Measurements from ENCODE around the gene SDE2.
"Not testable (repeated sequence)": the region's sequence is repeated elsewhere in the genome, so short reads cannot be mapped to it uniquely, and the experiment has no call there.

The SDE2 gene

DNA sequence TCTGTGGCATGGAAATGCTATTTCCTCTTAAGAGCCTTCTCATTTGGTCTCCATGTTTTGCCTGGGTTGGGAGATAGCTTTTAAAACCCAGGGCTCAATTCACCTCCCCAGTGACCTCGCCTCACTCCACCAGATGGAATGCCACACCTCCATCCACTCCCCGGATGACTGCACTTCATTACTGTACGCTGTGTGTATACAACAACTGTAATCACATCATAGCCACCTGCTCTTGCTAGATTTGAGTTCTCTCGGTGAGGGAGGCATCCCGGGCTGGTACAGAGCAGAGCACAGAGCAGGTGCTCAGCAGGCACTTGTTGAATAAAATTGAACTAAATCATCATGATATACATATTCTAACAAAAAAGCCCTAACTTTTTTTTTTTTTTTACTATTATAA lies 26.0 kb downstream of the SDE2 start:
- no peak for DNase-seq

DNA sequence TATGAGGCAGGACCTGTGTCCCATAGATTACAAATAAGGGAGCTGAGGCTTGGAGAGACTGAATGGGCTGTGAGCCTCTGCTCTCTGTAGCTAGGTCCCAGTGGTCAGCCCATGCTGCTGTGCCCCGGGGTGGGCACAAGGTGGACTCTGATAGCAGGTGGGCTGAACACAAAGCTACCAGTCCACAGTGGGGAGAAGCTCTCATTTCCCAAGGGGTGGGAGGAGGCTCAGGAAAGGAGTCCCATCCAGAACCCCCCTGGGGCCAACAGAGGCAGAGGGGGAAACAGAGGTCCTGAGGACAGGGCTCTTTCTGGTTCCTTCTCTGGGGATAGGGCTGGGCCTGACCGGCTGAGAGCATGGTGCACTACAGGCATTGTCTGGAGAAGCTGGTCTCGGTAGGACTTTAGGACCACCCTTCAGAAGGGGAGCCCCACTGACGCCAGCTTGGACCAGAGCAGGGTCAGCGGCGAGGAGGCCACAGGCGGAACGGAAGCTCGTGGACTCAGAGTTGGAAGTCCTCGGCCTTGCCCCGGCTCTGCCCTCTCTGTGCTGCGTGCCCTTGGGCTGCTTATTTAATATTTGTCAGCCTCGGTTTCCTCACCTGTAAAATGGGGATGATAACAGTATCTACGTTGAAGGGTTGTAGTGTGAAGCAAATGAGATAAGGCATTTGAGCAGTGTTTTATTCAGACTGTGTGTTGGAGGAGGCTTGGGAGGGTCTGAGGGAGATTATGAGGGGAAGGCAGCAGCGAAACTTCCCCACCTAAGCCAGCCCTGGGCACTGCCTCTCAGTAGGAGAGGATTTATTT lies 26.6 kb downstream of the SDE2 start:
- DNase-seq, result no peak

DNA sequence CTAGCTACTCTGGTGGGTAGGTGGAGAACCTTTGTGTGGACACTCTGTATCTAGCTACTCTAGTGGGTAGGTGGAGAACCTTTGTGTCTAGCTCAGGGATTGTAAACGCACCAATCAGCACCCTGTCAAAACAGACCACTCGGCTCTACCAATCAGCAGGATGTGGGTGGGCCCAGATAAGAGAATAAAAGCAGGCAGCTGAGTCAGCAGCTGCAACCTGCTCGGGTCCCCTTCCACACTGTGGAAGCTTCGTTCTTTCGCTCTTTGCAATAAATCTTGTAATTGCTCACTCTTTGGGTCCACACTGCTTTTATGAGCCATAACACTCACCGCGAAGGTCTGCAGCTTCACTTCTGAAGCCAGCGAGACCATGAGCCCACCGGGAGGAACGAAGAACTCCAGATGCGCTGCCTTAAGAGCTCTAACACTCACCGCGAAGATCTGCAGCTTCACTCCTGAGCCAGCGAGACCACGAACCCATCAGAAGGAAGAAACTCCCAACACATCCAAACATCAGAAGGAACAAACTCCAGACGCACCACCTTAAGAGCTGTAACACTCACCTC lies 28.5 kb downstream of the SDE2 start:
- not testable (repeated sequence) for DNase-seq

DNA sequence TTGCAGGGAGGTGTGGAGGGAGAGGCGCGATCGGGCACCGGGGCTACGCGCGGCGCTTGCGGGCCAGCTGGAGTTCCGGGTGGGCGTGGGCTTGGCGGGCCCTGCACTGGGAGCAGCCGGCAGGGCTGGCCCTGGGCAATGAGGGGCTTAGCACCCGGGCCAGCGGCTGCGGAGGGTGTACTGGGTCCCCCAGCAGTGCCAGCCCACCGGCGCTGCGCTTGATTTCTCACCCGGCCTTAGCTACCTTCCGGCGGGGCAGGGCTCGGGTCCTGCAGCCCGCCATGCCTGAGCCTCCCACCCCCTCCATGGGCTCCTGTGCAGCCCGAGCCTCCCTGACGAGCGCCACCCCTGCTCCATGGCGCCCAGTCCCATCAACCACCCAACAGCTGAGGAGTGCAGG lies 29.4 kb downstream of the SDE2 start:
- not testable (repeated sequence) for DNase-seq

DNA sequence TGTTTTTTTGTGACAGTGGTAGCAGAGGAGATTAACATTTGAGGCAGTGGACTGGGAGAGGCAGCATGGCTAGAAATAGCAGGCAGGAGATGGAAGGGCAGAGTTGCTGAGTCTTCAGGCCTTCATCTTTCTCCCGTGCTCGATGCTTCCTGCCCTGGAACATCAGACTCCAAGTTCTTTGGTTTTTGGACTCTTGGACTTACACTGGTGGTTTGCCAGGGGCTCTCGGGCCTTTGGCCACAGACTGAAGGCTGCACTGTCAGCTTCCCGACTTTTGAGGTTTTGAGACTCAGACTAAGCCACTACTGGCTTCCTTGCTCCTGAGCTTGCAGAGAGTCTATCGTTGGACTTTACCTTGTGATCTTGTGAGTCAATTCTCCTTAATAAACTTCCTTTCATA lies 33.9 kb downstream of the SDE2 start:
- DNase-seq, result no peak

DNA sequence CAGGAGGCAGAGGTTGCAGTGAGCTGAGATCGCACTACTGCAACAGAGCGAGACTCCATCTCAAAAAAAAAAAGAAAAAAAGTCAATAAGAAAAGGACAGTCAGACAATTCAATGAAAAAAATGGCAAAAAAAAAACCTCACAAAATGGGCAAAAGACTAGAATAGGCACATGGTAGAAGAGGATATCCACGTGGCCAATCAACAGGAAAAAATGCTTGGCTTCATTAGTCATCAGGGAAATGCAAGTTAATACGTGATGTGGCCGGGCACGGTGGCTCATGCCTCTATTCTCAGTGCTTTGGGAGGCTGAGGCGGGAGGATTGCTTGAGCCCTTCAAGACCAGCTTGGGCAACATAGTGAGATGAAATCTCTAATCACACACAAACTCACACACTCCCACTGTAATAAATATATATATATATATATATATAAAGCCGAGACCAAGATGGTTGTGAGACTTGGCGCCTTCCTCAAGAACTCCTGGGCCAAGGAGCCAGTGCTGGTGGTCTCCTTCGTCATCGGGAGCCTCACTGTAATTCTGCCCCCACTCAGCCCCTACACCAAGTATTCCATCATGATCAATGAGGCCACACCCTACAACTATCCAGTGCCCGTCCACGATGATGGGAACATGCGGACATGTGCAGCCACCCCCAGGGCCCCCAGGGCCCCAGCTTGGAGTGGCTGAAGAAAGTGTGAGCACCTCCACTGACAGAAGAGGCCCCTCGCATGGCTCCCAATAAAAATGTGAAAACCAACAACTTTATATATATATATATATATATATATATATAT lies 35.2 kb downstream of the SDE2 start:
- no peak for DNase-seq

DNA sequence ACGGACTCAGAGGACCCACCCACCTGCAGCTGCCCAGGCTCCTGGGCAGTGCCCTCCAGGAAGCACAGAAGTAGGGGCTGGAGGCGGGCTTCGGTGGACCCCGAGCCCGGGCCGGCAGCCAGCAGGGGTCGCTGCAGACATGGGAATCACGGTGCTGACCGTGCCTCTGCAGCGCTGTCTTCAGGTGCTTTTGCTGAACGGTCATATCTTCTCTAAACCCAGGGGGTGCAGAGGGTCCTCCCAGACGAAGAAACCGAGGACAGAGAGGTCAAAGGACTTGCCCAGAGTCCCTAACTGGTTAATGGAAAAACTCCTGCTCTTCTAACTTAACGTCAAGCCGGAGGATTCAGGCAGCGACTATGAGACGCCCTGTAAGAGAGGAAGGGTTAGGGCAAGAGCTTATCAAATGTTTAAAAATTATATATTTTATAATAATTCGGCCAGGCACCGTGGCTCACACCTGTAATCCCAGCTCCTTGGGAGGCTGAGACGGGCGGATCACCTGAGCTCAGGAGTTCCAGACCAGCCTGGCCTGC lies 36.6 kb downstream of the SDE2 start:
- DNase-seq, result peak; percentile 22

DNA sequence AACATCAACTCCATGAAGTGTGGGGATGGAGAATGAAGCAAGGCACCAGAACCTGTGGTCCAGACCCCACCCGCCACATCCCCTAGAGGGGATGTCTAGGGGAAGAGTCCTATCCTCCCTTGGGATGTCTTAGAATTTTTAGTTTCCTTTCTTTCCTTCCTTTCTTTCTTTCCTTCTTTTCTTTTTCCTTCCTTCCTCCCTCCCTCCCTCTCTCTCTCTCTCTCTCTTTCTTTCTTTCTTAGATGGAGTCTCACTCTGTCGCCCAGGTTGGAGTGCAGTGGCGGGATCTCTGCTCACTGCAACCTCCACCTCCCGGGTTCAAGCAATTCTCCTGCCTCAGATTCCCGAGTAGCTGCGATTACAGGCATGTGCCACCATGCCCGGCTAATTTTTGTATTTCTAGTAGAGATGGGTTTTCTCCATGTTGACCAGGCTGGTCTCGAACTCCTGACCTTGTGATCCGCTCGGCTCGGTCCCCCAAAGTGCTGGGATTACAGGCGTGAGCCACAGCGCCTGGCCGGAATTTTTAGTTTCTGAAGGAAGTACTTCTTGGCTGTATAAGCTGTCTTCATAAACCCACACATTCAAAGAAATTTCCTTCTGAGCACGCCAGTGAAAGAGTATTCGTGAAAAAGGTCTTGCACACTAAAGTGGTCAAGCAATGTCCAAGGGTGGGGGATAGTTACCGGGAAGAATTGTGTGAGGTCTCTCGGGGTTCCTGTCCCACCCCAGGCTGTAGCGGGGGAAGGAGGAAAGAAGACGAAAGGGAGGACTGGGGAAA lies 37.3 kb downstream of the SDE2 start:
- no peak for DNase-seq

DNA sequence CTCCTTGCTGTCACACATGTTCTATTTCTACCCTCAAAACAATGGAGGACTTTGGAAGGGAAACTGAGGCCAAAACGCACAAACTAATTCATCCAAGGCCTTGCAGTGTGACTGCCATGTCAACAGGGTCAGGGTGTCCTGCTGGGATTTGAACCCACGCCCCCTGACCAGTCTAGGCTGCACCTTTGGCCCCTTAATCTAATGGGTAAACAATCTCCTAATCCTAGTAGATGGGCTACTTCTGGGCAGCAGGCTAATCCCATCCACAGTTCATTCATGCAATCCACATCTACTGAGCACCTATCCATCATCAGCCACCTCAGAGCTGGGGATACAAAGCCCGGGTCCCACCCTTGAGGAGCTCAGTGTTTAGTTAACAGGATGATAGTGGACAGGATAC lies 41.1 kb downstream of the SDE2 start:
- DNase-seq, result no peak

DNA sequence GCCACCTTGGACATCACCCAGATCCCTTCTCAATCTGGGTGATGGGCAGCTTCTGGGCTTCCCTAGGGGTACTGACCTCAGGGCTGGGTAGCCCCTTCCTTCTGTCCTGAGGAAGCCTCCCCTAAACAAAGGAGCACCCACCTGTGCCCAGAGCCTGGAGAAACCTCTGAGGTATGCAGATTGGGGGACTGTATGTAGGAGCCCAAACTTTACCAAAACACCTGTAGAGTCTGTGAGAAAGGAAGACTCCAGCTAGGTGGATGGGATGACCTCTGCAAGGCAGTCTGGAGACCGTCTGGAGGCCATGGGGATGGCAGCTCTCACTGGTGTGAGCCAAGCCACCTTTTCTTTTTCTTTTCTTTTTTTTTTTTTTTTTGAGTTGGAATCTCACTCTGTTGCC lies 44.4 kb downstream of the SDE2 start:
- DNase-seq, result no peak

DNA sequence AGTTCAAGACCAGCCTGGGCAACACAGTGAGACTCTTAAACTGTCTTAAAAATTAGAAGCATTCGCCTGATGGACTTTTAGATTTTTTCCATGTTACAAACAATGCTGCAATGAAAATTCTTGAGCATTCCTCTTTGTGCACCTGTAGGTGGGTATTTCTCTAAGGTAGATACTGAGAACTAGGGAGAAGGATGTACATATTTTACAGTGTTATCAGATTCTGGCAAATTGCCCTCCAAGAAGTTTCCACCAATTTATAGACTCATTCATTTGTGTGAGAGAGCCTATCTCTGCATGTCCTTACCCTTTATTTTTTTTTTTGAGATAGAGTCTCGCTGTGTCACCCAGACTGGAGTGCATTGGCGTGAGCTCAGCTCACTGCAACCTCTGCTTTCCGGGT lies 45.8 kb downstream of the SDE2 start:
- no peak for DNase-seq

DNA sequence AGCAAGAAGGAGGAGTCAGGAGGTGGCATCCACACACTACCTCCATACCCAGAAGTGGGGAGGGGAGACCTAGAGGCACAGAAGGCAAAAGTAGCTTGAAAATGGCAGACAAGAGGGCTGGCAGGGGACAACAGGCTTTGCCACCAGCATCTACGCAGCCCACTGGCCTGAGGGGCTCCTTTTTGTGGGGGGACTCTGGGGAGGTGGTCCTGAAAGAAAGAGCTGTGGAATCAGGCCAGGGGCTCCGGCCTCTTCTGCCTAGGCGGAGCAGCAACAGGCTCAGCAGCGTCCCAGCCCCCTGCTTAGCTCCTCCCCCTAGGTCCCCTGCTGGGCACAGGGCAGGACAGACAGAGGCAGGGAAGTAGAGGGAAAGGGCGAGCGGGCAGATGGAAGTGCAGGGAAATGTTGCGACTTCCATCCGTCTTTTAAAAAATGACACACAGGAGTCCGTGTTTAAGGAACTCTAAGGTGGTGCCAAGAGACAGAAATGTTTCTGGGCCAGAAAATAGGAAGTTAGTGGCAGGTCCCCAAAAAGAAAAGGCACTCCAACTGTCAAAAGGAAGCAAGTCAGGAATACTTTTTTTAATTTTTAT lies 48.1 kb downstream of the SDE2 start:
- DNase-seq, result no peak

DNA sequence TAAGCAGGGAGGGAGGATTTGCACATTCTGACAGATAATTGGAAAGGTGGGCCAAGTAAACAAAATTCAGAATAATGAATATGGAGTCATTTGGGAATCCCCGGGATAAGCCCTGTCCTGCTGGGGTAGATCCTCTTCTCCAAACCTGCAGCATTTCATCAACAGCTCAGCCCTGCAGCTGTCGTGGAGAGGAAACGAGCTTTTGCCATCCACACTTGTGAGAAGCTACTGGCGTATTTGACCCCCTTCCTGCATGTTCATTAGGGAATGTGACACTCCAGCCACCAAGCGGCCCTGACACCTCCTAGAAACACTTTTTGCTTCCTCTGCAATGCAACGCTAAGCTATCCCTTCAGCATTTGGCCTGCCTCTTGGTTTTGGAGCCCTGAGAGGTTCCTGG lies 50.1 kb downstream of the SDE2 start:
- DNase-seq, result no peak

DNA sequence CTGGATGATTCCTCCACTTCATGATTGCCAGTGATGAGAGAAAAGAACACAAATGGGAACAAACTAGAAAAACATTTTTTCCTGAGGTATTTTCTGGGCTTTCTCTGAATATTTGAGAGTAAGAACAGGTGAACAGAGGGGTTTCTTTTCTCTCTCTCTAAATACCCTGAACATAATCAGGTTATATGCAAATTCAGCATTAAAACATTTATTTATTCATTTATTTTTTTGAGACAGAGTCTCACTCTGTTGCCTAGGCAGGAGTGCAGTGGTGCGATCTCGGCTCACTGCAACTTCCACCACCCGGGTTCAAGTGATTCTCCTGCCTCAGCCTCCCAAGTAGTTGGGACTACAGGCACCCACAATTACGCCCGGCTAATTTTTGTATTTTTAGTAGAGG lies 52.3 kb downstream of the SDE2 start:
- no peak for DNase-seq

DNA sequence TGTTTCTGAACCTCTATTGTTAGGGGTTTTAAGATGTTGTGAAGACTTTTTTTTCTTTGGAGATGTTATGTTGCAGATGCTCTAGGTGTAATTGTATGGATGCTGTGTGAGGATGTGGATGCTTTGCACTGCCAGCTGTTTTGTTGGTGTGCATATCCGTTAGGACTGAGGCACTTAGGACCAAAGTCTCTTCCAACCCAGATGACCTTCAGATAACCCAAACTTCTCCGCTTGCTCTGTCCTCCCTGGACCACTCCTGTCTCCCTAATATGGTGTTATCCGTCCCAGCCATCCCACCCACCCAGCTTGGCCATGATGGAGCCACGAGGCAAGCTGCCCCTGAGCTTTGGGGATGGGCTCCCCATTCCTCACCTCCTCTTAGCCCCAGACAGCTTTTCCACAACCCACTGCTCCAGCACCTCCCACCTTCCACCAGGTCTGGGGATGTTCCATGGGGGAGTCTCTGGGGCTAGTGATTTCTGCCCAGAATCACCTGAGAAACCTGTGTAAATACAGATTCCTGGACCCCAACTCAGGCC lies 53.0 kb downstream of the SDE2 start:
- DNase-seq, result no peak

DNA sequence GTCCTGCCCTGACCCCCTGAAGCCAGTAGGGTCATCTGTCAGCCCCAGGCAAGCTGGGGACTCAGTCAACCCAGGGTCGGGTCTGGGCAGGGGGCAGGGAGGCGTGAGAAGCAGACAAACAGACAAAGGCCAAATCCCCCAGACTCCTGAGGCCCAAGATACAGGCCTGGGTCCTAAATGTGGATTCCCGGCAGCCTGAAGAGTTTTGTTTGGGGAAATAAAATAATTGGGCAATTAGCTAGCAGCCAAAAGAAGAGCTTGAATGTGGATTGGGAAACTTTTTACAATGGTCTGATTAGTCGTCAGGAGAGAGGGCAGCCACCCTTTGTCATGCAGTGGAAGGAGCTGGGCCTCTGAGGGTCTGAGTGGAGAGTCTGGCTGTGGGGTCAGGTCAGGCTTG lies 53.6 kb downstream of the SDE2 start:
- DNase-seq, result no peak

DNA sequence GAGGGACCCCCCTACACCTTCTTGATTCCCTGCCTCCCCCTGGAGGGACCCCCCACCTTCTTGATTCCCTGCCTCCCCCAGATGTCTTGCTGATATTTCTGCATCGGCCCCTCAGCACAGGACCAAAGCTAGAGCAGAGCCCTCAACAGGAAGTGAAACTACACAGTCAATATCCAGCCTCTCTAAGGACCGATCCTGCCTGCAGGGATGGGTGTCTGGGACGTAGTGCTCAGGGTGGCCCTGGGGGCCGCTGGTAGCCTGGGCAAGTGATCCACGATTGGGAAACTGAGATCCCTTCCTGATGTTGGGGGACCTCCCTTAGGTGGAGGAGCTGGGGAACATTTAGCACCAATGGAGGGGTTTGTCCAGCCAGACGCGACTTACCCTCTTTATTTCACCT lies 54.2 kb downstream of the SDE2 start:
- no peak for DNase-seq

DNA sequence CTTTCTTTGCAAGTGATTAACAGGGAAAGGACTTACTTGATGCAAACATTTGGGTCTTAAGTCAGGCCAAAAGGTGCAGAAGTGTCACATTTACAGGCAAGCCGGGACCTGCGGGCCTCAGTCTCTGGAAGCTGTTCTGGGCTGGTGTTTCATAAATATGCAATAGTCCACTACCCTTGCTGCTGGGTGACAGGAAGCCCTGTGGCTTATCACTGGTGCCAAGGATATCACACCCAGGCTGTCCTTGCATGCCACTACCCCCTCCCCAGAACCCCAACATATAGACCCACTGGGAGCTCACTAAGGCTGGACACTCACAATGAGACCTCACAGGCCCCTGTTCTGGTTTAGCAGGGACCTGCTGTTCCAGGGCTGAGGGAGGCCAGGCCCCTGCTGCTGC lies 54.8 kb downstream of the SDE2 start:
- no peak for DNase-seq

DNA sequence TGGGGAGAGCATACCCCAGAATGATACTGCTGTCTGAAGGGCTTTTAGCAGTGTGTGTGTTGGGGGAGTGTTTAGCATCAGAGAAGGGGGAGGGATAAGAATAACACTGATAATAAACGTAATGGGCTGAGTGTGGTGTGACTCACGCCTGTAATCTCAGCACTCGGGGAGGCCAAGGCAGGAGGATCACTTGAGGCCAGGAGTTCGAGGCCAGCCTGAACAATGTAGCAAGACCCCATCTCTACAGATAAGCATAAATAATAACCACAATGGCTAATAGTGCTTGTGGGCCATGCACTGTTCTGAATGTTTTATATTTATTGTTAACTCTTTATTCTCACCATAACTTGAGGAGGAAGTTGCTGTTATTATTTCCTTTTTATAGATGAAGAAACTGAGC lies 55.6 kb downstream of the SDE2 start:
- DNase-seq, result no peak

DNA sequence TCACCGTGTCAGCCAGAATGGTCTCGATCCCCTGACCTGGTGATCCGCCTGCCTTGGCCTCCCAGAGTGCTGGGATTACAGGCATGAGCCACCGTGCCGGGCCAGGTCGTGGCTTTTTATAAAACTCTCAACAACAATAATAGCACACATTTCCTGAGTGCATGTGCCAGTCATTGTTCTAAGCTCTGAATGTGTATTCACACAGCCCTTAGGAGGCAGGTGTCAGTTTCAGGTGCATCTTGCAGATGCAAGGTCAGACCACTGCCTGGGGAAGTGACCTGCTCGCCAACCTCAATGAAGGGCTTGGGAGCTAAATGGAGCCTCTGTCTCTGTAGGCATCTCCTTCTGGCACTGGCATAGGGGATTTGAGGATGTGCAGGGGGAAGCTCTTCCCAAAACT lies 56.6 kb downstream of the SDE2 start:
- DNase-seq, result no peak

DNA sequence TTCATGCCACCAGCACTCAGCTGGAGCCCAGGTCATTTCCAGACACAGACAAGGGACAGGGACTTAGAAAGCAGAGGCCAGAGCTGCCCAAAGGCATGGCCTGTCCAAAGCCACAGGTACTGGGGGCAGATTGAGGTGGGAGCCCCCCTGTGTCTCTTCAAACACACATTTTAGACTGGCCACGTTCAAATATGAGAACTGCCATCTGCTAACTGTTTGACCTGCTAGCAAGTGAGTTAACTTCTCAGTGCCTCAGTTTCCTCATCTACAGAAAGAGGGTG lies 57.3 kb downstream of the SDE2 start:
- no peak for DNase-seq

DNA sequence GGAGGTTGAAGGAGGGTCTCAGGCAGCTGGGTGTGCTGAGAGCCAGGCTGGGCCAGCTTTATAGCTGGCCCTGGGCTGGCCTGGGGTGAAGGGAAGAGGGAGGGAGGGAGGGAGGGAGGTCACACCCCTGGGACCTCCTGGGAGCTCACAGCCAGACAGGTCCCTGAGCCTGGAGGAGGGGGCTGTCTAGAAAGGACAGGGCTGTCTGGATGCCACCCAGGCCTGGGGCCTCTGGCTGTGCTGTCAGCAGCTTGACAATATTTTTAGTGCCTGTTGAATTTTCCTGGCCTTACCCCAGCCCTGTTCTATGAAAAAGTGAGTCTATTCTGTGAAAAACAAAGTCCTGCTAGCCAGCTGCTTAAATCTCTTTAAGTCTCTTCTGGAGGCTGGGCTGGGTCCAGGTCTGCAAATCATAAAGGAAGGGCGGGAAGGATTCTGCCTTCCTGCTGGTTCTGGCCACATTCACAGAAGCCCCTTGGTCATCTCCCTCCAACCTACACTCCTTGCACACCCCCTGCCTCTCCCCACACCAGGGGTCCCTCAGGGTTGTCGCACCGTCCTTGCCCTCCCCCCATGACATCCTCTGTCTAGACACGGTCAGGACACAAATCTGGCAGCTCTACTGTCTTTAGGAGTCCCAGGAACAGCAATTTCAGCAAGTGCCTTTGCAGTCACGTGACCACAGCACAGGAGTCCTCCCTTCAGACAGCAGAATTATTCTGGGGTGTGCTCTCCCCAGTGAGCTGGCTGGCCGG lies 57.8 kb downstream of the SDE2 start, which contains the start of gene LEFTY2:
Gene LEFTY2, minus strand, starts transcription at position 34 of the 755 bp plus-strand sequence. CDS start 80 bp downstream, outside the sequence.
- DNase-seq, result no peak

Measured in activated gamma-delta T cell (primary cell).